ENCODE results near the gene TNKS1BP1. TPM values are rescaled to one million over a fixed set of nuclear protein-coding genes. Genes with fewer than 3 reads are reported as not detected.

Gene TNKS1BP1
- total and polyA plus RNA-seq, 2 experiments from 2014 or later, result 64.2 to 72.2 TPM

GRCh38 chr11:57347336-57347735 is 22.6 kb upstream of the TNKS1BP1 start:
- Histone ChIP-seq H4K20me1 (replicated peaks; ENCODE audit: insufficient read depth) (no peaks in the 10 kb centered on the region), H3K4me3 (no peak overlapping the region), H2AFZ (no peak overlapping the region), H3K27ac (ENCODE audit: low read depth) (no peak overlapping the region), H3K79me2 (replicated peaks; ENCODE audit: insufficient read depth) (no peaks in the 10 kb centered on the region), H3F3A (replicated peaks; ENCODE audit: low read depth) (0 out of 2 replicates have a peak, but pooled peaks cover 6% of the 10 kb centered on the region), H3K36me3 (ENCODE audit: insufficient read depth) (no peaks in the 10 kb centered on the region), H3K4me2 (no peak overlapping the region), H3K4me1 (ENCODE audit: insufficient read depth) (peaks cover 26% of the 10 kb centered on the region), H3K27me3 (ENCODE audit: insufficient read depth) (peaks cover 4% of the 10 kb centered on the region; the same call in 1 of the 2 replicates), H3K9me2 (ENCODE audit: insufficient read depth) (no peaks in the 10 kb centered on the region)
- peaks cover 39% of the 10 kb centered on the region for H3K4me1 Mint-ChIP-seq
- H3K36me3 Mint-ChIP-seq (ENCODE audit: low read depth), result no peaks in the 10 kb centered on the region; the same call in 2 of the 3 replicates
- H3K9me3 Mint-ChIP-seq, result peaks cover 6% of the 10 kb centered on the region
- no peak overlapping the region for H3K4me3 Mint-ChIP-seq
- TF ChIP-seq NANOG (IDR thresholded peaks at IDR 0.05; ENCODE audit: borderline replicate concordance) (no peak), ETS1 (IDR thresholded peaks at IDR 0.05) (no peak), JUNB (IDR thresholded peaks at IDR 0.05; ENCODE audit: unreplicated experiment) (no peak), CTCF (conservative IDR thresholded peaks at IDR 0.05; ENCODE audit: low read depth in 2 of 2) (no peak), POLR2AphosphoS5 (IDR thresholded peaks at IDR 0.05; ENCODE audit: low read depth) (no peak), EZH2 (IDR thresholded peaks at IDR 0.05; ENCODE audit: low read depth, unreplicated experiment) (no peak), ZNF462 (CRISPR knock-in tag; IDR thresholded peaks at IDR 0.05) (no peak), CREB1 (CRISPR knock-in tag; IDR thresholded peaks at IDR 0.05; ENCODE audit: low read depth) (no peak), ZNF331 (CRISPR knock-in tag; IDR thresholded peaks at IDR 0.05; ENCODE audit: low read depth) (no peak)
- H3K27me3 Mint-ChIP-seq (ENCODE audit: insufficient read depth, low read depth, poor library complexity), result peaks cover 25% of the 10 kb centered on the region
- ATAC-seq (no peak), DNase-seq (ENCODE audit: low spot score) (no peak)
- H3K27ac Mint-ChIP-seq, result no peak overlapping the region

All from GM23338 (cell line).